GM23248 (cell line): ENCODE measurements around the gene FBXO42.

Source experiments
- EZH2 ChIP-seq: fragments of 200-600 bp; sonication (generic); IDR thresholded peaks from 2 replicates; pipeline ENCODE4 v1.6.1; 2018; ENCODE audit warnings: antibody characterized with exemption, mild to moderate bottlenecking; ENCODE audit not compliant: insufficient read depth, poor library complexity, severe bottlenecking
- EZH2phosphoT487 ChIP-seq: fragments of 200-600 bp; sonication (generic); IDR thresholded peaks from 2 replicates; pipeline ENCODE4 v1.6.1; 2018; ENCODE audit warnings: antibody characterized with exemption, moderate library complexity, mild to moderate bottlenecking, low read depth; ENCODE audit not compliant: insufficient read depth

DNA sequence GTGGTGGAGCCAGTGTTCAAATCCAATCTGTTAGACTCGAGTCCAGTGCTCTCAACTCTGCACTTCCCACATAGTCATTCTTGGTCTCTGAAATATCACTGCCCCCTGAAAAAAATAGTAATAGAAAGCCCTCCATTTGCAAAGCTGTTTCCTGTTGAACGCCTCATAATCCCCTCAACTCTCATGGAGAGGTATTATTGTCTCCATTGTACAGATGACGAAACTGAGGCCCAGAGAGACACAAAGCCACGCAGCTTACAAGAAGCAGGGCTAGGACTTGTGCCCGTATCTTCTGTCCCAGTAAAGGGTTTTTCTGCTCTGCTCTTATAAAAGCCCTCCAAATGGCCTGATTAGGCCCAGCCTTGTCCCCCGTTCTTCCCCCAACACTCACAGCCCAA lies 133.6 kb downstream of the FBXO42 start:
- TF ChIP-seq EZH2 (no peak), EZH2phosphoT487 (no peak)
